H1 (cell line): ENCODE data around the gene TMEM255B. TPM values are rescaled to one million over a fixed set of nuclear protein-coding genes. Genes with fewer than 3 reads are reported as not detected.
A peak's percentile ranks its signal among the peaks of the same experiment; 100 is the strongest.

Experiments used
- ATF3 ChIP-seq: IDR thresholded peaks from 2 replicates; pipeline ENCODE4 v1.6.1; 2011; ENCODE audit warnings: low read depth, mild to moderate bottlenecking, low read length; ENCODE audit not compliant: insufficient read depth
- RAD21 ChIP-seq, 2 experiments: IDR thresholded peaks in 1 of 2; conservative IDR thresholded peaks in 1 of 2; 2 replicates each; pipeline ENCODE4 v1.6.1; 2011; ENCODE audit warnings: low read depth in 2 of 2, low read length in 2 of 2, improper control_type of control experiment in 1 of 2, inconsistent platforms in 1 of 2, mild to moderate bottlenecking in 1 of 2, moderate library complexity in 1 of 2
- RXRA ChIP-seq: IDR thresholded peaks from 2 replicates; pipeline ENCODE4 v1.6.1; 2011; ENCODE audit warnings: low read depth, mild to moderate bottlenecking, low read length, moderate library complexity; ENCODE audit not compliant: insufficient read depth
- SP4 ChIP-seq: IDR thresholded peaks from 2 replicates; pipeline ENCODE4 v1.6.1; 2012; ENCODE audit warnings: low read length, inconsistent platforms
- polyA plus RNA-seq, 7 experiments: library from polyadenylated mRNA; depleted of rRNA in 3 of 7; stranded (reverse) in 5 of 7; unstranded in 2 of 7; fragments of >200 nt in 5 of 7; fragments of 200-250 nt in 2 of 7; gene quantifications; 1 replicate in 5 of 7; 2 replicates in 1 of 7; 4 replicates in 1 of 7; pipeline versions ENCODE4 v1.2.1 to v1.2.3, GENCODE V29; 2011 to 2013; ENCODE audit warnings: missing spikeins in 2 of 7, mixed read lengths in 2 of 7
- total RNA-seq: library from RNA; stranded (reverse); fragmentation: NEBNext Ultra II Directional; extraction: Animal tissue kit (Norgen Biotek cat#: 25700); gene quantifications from 2 replicates; pipeline ENCODE4 v1.2.1, GENCODE V29; 2021

TMEM255B gene
- total and polyA plus RNA-seq, 2 of the 8 experiments (the other 6 are each of a cell fraction or from before 2014, with no cell fraction given): 3.4 to 4.4 TPM

GRCh38 chr13:113802090-113802531 lies 43.1 kb downstream of the TMEM255B start (continued):
- no peak for TF ChIP-seq ATF3
- TF ChIP-seq SP4: no peak
- no peak for TF ChIP-seq RXRA
- peak in 1 of 2 experiments; percentile 34; a peak in 2 of 4 replicates for TF ChIP-seq RAD21 (IDR thresholded peaks at IDR 0.05 in 1 of 2, conservative IDR thresholded peaks at IDR 0.05 in 1 of 2; ENCODE audit: low read depth in 2 of 2, low read length in 2 of 2)
